DMS79 treated with DMSO at 0.1 percent for 48 hours (cell line): ENCODE results near the gene NAA80.
A peak's percentile ranks its signal among the peaks of the same experiment; 100 is the strongest.

Experiments used
- DNase-seq: peaks from one replicate; lab custom pipeline; 2025; lab: John Stamatoyannopoulos, UW

NAA80 gene

DNA sequence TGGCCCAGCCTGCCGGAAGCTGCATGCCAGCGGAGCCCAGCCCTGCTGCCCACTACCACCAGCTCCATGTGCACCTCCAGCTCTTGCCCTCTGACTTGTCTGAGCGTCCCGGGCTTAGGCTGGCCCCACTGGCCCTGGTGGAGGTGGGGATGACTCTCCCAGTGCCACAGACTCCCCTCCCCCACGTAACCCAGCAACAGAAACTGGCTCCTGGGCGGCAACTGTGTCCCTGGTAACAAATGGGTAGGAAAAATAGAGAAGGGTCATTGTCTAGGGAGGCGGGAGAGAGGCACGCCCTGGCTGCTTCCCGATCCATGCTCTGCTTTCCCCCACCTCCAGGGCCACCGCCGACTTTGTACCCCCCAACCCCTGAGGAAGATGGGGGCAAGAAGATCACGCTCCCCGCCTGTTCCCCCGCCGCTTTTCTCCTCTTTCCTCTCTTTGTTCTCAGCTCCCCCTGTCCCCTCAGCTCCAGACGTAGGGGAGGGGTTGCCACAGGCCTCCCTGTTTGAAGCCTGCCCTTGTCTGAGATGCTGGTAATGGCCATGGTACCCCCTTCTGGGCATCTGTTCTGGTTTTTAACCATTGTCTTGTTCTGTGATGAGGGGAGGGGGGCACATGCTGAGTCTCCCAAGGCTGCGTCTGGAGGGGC is 41.0 kb downstream of the NAA80 start:
- DNase-seq = no peak

DNA sequence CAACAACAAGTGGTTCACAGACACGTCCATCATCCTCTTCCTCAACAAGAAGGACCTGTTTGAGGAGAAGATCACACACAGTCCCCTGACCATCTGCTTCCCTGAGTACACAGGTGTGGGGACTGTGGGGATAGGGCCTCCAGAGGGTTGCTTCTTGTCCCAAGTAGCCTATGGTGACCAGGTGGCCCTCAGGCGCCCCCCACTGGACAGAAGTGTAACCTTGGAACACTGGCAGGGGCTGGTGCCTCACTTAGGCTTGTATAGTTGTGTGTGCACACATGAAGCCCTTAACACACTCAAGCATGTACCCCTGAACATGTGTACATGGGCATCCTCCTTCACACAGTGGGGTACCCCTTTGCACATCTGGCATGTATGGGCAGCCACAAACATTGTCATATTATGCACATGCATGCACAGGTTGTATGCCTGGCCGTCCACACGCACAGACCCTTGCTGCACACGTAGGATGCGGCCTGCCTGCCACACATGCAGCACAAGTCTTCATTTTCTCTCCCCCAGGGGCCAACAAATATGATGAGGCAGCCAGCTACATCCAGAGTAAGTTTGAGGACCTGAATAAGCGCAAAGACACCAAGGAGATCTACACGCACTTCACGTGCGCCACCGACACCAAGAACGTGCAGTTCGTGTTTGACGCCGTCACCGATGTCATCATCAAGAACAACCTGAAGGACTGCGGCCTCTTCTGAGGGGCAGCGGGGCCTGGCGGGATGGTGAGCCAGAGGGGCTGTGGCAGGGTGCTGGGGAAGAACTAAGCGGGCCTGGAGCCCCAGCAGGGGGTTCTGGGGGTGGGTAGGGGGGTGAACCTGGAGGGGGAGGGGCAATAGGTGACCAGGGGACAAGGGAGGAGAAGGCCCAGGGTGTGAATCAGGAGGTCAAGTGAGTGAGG is 42.0 kb downstream of the NAA80 start:
- no peak for DNase-seq

DNA sequence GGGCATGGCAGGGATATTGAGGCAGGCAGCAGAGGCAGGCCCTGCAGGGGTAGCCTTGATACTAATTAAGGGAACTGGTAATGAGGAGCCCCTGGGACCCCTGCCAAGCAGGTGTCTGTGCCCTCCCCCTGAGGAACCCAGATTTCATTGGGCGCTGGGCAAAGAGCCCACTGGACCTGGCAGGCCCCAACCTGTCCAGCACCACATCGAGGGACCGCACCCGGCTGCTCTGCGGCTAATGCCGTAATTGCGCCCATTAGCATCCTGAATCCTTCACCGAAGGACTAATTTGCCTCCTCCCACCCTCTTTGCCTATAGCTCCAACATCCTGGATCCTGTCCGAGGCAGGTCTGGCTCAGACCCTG is 44.0 kb downstream of the NAA80 start:
- peak; percentile 36 for DNase-seq

DNA sequence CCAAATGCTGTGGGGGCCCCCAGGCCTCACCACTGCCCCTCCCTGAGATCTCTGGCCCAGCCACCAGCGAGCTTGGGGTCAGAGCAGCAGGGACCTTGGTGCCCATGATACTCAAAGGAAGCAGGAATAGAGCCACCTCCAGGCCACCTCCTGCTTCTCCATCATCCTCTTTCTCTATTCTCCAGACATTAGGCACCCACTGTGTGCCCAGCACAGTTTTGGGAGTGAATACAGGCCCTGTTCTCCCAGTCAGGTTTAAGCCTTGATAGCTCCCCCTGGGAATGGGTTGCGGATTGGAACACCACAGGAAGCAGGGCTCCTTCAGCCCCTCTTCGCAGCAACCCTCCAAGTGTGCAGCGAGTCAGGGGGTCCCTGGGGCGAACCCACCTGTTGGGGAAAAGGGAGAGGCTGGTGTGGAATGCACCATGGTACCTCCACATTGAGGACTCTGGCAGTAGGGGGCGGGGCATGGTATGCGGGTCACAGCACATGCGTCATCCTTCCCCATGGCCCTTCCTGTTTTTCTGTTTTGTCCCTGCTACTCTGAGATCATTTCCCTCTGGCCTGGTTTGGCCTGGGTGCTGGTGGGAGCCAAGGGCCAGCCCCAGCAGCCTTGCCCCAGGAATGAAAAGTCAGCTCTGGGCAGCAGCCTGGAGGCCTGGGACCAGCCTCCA is 44.5 kb downstream of the NAA80 start:
- DNase-seq = no peak

DNA sequence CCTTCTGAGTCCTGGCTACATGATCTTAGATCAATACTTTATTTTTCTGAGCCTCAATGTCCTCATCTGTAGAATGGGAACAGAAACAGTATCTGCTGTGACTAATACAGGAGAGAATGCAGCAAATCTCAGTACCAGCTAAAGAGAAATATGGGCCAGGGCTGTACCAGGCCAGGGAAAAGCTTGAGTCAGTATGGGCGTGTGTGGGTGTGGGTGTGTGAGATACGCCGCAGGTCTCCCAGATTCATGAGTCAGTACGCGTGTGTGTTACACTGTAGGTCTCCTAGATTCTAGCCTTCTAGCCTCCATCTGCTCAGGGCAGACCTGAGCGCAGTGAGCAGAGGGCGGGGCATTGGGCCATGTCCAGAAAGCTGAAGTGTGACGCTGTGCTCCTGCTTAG is 48.0 kb downstream of the NAA80 start:
- no peak for DNase-seq

DNA sequence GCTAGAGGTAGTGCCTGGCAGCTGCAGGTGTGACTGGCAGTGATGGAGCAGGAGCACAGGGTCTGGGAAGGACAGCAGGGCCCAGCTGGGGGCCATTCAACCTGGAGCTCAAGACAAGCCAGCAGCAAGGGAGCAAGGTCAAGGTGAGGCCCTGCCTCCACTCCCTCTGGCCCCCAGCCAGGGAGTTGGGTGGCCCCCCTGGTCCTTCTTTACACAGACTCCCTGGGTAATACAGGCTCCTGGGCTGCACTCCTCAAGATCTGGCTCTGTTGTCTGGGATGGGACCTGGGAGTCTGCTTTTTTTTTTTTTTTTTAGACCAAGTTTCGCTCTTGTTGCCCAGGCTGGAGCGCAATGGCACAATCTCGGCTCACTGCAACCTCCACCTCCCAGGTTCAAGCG is 48.7 kb downstream of the NAA80 start:
- DNase-seq = no peak

DNA sequence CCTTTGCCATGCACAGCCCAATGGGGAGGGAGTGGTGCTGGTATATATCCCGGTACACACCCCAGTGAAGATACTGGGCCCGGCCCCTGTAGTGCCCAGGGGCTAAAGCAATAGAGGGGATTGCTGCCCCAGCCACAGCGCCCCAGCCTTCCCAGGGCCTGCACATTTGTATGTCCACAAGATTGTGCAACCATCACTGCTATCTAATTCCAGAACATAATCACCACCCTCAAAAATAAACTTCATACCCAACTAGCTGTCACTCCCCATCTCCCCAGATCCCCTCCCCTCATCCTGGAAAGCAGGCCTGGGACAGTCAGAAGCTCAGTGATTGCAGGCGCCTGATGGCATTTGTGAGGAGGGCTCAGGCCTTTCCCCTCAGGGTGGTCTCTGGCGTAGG is 49.7 kb downstream of the NAA80 start:
- DNase-seq = no peak

DNA sequence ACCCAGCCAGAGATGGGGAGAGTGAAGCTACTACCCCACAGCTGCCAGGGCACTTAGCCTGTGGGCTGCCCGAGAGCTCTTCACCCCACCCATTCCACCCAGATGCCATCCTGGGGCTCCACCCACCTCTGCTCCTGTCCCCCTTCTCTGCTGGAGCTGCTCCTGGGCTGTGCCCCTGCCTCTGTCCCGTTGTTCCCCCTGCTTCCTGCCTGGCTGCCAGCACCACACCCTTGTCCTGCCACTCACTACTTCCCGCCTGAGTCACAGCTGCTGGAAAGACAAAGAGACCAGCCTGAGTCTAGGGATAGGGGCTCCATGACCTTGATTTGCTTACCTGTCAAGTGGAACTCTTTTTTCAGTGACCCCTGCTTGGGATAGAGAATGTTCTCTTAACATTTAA is 50.8 kb downstream of the NAA80 start:
- DNase-seq = peak; percentile 44

DNA sequence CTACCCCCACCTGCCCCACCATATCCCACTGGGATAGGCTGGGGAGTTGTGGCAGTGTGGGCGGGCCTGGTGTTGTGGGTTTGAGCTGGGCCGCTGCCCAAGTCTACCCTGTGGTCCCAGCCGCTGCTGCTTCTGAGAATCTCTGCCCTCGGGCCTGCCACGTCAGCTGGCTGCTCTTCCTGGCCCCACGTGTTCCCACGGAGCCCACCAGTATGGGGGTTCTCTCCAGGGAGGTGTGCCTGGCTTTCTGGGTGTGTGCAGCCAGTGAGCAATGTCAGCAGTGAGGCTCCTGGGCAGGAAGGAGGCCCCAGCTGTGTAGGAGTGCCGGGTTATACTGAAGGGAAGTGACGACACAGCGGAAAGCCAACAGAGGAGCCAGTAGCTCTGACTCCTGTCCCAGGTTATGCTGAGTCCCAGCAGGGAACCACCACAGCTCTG is 52.7 kb downstream of the NAA80 start:
- DNase-seq = no peak
